ENCODE measurements around the gene DEGS1.
"Not testable (repeated sequence)": the region's sequence is repeated elsewhere in the genome, so short reads cannot be mapped to it uniquely, and the experiment has no call there.

The DEGS1 gene

DNA sequence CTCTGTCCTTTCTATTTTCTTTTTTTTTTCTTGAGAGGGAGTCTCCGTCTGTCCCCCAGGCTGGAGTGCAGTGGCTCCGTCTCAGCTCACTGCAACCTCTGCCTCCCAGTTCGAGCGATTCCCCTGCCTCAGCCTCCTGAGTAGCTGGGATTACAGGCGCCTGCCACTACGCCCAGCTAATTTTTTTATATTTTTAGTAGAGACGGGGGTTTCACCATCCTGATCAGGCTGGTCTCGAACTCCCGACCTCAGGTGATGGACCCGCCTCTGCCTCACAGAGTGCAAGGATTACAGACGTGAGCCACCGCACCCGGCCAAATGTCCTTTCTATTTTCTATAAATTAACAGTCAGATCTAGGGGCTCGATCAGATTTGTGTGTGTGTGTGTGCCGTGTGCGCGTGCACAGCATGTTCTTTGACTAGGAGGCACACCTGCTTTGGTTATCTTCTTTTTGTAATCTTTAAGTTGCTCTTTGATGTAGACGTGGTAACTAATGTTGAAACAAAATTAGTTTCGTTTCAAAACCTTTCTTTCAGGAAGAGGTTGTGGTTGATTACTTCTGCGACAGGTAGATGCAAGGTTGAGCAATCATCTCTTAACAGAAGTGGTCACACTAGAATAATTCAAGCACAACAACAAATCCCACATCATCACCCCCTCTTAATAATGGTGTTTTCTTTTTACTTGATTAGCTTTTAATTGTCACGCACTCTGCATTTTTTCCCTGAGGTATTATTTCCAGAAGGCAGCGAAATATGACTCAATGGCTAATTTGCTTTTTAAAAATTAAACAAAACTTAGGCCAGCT lies 779 bp upstream of the DEGS1 start:
- DNase-seq, result peak; percentile 69

DNA sequence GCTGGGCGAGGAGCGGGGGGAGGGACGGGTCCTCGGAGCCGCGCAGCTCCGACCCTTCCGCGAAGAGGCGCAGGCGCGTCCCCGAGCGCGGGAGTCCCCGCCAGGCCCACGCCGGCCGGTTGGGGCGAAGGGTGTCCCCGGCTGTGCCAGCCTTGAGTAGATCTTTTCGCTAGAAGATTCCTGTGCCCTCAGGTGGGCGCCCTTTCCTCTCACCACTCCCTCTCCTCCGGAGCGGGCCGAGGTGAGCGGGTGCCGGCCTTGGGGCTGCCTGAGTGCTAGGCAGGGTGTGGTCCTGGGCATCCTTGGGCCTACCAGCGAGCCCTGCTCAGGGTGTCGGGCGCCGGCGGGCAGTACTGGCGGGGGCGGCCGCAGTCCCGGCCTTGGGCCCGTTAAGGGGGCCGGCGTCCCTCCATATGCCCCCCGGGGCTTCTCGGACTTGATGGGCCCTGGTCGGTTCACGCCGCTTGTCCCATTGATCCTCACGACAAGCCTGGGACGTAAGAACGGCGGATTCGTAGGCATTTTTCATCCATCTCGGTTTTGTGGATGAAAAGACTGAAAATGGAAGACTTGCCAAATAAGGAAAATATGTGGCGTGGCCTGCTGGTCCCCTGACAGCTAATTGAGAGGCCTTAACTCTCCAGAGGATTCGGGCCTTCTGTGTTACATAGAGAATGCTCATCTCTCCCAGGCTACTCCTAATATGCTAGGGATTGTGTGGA lies 712 bp downstream of the DEGS1 start:
- peak; percentile 77 for DNase-seq

DNA sequence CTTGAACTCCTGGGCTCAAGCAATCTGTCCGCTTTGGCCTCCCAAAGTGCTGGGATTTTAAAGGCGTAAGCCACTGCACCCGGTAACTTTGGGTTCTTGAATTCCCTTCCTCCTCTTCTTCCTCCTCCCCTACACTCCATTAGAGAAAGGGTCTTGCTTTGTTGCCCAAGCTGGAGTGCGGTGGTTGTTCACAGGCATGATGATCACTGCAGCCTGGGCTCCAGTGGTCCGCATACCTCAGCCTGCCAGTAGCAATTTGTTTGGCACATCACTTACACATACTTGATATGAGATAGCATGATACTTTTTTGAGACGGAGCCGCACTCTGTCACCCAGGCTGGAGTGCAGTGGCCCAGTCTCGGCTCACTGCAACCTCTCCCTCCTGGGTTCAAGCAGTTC lies 2.2 kb downstream of the DEGS1 start:
- no peak for DNase-seq

- DNase-seq, result no peak
Observed at GRCh38 chr1:224188286-224188685, 5.2 kb downstream of the DEGS1 start.

- DNase-seq, result no peak
Observed at GRCh38 chr1:224189561-224189960, 6.5 kb downstream of the DEGS1 start.

DNA sequence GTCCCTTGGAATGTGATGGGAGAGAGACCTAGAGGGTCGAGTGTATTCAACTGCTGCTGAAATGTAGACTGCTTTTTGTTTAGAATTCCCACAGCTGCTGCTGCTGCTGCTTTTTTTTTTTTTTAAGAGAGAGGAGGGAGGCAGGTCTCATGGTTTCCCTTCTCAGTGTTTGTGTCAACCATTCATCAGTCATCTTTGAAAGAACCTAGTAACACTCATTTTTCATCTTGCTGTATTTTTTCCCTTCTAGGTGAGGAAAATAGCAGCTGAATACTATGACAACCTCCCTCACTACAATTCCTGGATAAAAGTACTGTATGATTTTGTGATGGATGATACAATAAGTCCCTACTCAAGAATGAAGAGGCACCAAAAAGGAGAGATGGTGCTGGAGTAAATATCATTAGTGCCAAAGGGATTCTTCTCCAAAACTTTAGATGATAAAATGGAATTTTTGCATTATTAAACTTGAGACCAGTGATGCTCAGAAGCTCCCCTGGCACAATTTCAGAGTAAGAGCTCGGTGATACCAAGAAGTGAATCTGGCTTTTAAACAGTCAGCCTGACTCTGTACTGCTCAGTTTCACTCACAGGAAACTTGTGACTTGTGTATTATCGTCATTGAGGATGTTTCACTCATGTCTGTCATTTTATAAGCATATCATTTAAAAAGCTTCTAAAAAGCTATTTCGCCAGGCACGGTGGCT lies 9.2 kb downstream of the DEGS1 start:
- no peak for DNase-seq

DNA sequence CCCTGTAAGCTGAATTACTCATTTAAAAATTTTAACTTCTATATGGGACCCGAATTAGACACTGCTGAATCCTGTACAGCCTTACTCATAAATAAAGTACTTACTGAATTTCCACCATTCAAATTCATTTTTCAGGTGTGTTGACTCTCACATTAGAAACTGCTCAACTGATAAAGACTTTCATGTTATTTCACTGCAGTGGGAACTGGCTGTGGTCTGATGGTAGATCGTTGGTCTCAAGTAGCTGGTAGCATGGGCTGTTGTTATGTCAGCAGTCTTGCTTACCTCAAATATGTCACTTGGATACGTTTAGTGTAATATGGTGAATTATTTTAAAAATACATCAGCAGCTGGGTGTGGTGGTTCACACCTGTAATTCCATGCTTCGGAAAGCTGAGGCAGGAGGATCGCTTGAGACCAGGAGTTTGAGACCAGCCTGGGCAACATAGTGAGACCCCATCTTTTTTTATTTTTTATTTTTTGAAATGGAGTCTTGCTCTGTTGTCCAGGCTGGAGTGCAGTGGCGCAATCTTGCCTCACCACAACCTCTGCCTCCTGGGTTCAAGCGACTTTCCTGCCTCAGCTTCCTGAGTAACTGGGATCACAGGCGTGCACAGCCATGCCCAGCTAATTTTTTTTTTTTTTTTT lies 10.4 kb downstream of the DEGS1 start:
- DNase-seq, result no peak

GRCh38 chr1:224196813-224197600 lies 14.0 kb downstream of the DEGS1 start:
- DNase-seq, result no peak

DNA sequence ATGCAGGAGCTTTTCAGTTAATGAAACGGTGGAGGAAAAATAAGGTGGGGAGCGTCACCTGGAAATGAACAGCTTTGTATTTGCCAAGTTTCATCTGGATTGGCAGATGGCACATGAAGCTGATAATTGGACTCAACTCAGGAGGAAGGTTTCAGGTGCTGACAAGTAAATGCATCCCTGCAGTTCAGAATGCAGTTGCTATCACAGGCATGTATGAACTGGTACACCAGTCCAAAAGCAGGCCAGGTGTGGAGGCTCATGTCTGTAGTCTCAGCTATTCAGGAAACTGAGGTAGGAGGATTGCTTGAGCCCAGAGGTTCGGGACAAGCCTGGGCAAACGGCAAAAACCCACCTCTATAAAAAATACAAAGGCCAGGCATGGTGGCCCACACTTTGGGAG lies 15.5 kb downstream of the DEGS1 start:
- no peak for DNase-seq

DNA sequence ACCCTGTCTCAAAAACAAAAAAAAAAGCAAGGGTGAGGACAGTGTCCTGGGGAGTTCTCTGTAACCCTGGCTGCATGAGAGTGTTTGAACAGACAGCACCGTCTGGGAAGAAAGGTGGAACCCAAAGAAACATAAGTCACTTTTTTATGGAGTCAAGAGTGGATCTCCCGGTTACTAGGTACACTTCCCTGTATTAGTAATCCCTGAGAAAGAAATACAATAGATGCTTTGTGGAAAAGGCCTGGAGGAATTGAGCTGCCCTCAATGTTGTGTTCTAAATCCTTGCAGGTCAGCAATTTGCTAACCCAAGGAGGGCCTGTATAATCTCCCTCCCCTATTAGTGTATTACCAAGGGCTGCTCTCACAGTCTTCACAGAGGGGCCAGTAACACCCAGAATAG lies 16.6 kb downstream of the DEGS1 start:
- DNase-seq, result no peak

GRCh38 chr1:224201383-224201782 lies 18.3 kb downstream of the DEGS1 start:
- DNase-seq, result no peak

- DNase-seq, result no peak
Observed at GRCh38 chr1:224201853-224202252, 18.8 kb downstream of the DEGS1 start.

GRCh38 chr1:224203243-224204016 lies 20.4 kb downstream of the DEGS1 start:
- no peak for DNase-seq

DNA sequence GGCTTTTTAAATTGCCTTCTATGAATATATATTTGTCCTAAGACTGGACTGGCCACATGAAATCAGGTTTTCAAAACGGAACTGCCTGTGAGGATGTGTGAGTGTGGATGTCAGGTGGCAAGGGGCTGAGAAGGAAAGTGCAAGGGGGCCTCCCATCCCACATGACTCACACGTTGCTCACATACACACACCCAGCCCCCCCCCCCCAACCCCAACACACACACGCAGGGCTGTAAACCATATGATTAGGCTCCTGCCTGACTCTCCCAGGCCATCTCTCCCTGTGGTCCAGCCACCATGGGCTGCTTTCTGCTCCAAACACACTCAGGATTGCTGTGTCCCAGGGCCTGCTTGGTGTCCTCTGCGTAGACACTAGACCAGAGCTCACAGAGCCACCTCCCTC lies 22.4 kb downstream of the DEGS1 start:
- DNase-seq, result peak; percentile 59

DNA sequence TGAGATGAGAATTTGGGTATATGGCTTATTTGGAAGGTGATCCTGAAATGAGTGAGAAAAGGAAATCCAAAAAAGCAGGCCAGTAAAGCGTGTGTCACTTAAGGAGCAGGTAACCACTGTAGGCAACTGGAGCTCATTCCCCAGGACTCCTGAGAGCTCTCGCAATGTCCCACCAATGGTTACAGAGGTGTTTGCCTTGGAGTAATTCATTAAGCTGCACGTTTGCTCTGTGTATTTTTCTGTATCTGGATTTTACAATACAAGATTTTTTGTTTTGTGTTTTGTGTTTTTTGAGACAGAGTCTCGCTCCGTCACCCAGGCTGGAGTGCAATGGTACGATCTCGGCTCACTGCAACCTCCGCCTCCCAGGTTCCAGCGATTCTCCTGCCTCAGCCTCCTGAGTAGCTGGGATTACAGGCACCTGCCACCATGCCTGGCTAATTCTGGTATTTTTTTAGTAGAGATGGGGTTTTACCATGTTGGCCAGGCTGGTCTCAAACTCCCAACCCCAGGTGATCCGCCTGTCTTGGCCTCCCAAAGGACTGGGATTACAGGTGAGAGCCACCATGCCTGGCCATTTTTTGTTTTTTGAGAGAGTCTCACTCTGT lies 23.0 kb downstream of the DEGS1 start:
- not testable (repeated sequence) for DNase-seq

- no peak for DNase-seq
Observed at GRCh38 chr1:224211206-224211962, 28.3 kb downstream of the DEGS1 start.

GRCh38 chr1:224212618-224213061 lies 29.6 kb downstream of the DEGS1 start:
- no peak for DNase-seq

GRCh38 chr1:224213438-224214119 lies 30.5 kb downstream of the DEGS1 start:
- no peak for DNase-seq

DNA sequence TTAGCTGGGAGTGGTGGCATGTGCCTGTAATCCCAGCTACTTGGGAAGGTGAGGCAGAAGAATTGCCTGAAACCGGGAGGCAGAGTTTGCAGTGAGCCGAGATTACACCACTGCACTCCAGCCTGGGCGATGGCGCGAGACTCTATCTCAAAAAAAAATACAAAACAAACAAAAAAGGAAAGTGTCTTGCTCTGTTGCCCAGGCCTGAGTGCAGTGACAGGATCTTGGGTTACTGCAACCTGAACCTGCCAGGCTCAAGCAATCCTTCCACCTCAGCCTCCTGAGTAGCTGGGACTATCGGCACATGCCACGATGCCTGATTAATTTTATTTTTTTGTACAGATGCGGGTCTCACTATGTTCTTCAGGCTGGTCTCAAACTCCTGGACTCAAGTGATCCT lies 33.3 kb downstream of the DEGS1 start:
- no peak for DNase-seq

Measured in stimulated activated CD8-positive, alpha-beta memory T cell treated with anti-CD3 and anti-CD28 coated beads, Interleukin-4, amount 100 ng/mL, for 48 hours (primary cell).